Measurements from ENCODE around the gene ZNF513.

GRCh38 chr2:27377618-27378095 lies 2.9 kb downstream of the ZNF513 start:
- TF ChIP-seq, protein P1, sequence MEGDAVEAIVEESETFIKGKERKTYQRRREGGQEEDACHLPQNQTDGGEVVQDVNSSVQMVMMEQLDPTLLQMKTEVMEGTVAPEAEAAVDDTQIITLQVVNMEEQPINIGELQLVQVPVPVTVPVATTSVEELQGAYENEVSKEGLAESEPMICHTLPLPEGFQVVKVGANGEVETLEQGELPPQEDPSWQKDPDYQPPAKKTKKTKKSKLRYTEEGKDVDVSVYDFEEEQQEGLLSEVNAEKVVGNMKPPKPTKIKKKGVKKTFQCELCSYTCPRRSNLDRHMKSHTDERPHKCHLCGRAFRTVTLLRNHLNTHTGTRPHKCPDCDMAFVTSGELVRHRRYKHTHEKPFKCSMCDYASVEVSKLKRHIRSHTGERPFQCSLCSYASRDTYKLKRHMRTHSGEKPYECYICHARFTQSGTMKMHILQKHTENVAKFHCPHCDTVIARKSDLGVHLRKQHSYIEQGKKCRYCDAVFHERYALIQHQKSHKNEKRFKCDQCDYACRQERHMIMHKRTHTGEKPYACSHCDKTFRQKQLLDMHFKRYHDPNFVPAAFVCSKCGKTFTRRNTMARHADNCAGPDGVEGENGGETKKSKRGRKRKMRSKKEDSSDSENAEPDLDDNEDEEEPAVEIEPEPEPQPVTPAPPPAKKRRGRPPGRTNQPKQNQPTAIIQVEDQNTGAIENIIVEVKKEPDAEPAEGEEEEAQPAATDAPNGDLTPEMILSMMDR (IDR thresholded peaks at IDR 0.05): no peak
- TF ChIP-seq MAX (IDR thresholded peaks at IDR 0.05) (no peak), ESRRA (IDR thresholded peaks at IDR 0.05; ENCODE audit: borderline replicate concordance, low read length) (no peak), JUN (IDR thresholded peaks at IDR 0.05) (peak in 1 of 2 experiments; percentile 38; a peak in 2 of 5 replicates), CEBPB (IDR thresholded peaks at IDR 0.05) (no peak), POLR2A (IDR thresholded peaks at IDR 0.05; ENCODE audit: low read length) (peak; percentile 10; the same call in 1 of the 2 replicates), RAD21 (conservative IDR thresholded peaks at IDR 0.05 in 1 of 2, IDR thresholded peaks at IDR 0.05 in 1 of 2) (no peak), MAFK (IDR thresholded peaks at IDR 0.05; ENCODE audit: partially characterized antibody) (no peak), REST (IDR thresholded peaks at IDR 0.05) (no peak)
- TF ChIP-seq, protein P2, sequence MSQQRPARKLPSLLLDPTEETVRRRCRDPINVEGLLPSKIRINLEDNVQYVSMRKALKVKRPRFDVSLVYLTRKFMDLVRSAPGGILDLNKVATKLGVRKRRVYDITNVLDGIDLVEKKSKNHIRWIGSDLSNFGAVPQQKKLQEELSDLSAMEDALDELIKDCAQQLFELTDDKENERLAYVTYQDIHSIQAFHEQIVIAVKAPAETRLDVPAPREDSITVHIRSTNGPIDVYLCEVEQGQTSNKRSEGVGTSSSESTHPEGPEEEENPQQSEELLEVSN (IDR thresholded peaks at IDR 0.05; ENCODE audit: borderline replicate concordance, low read depth): no peak

All from A549 (cell line).